K562 (cell line): ENCODE results near the gene GPR78. TPM values are rescaled to one million over a fixed set of nuclear protein-coding genes. Genes with fewer than 3 reads are reported as not detected.

Experiments
- ETS2 ChIP-seq: IDR thresholded peaks from 2 replicates; pipeline ENCODE4 v1.6.1; 2016; ENCODE audit warnings: borderline replicate concordance, missing genetic modification characterization, mild to moderate bottlenecking, moderate library complexity, missing compliant biosample characterization; ENCODE audit not compliant: poor library complexity, severe bottlenecking
- HSF4 ChIP-seq: fragments of 250-450 bp; sonication (Bioruptor Pico); IDR thresholded peaks from 2 replicates; pipeline ENCODE4 v2.1.2; 2022; ENCODE audit warnings: mild to moderate bottlenecking, moderate library complexity, borderline replicate concordance
- KLF10 ChIP-seq: fragments of 250-450 bp; sonication (Bioruptor Pico); IDR thresholded peaks from 2 replicates; pipeline ENCODE4 v1.6.1; 2021; ENCODE audit warnings: matching md5 sums
- SRSF9 ChIP-seq: fragments of 200-400 bp; formaldehyde crosslinking; IDR thresholded peaks from 2 replicates; pipeline ENCODE4 v1.6.1; 2017; ENCODE audit warnings: low read depth, low read length, borderline replicate concordance
- TBP ChIP-seq: optimal IDR thresholded peaks from 2 replicates; pipeline ENCODE3; 2011; ENCODE audit warnings: low read depth, low read length, improper control_type of control experiment
- TEAD4 ChIP-seq, 2 experiments: sonication (generic) in 1 of 2; formaldehyde crosslinking in 1 of 2; IDR thresholded peaks; 2 replicates each; pipeline versions ENCODE4 v1.6.1 to v1.8.0; 2012 to 2022; ENCODE audit warnings: borderline replicate concordance in 1 of 2, inconsistent platforms in 1 of 2, low read length in 1 of 2, mild to moderate bottlenecking in 1 of 2, missing genetic modification reagents in 1 of 2
- TRIM24 ChIP-seq, 2 experiments: fragments of 450-650 bp; IDR thresholded peaks; 2 replicates each; pipeline ENCODE4 v1.6.1; 2016
- polyA plus RNA-seq, 8 experiments: library from polyadenylated mRNA; depleted of rRNA in 4 of 8; stranded (reverse) in 5 of 8; unstranded in 3 of 8; fragments of >200 nt; fragmentation: Nextera tagmentation in 2 of 8; fragmentation: Illumina TruSeq in 1 of 8; extraction: Ambion mirVana in 2 of 8; extraction: Trizol in 1 of 8; gene quantifications; 2 replicates each; pipeline versions ENCODE4 v1.2.1 to v1.2.3, GENCODE V29; 2011 to 2014; ENCODE audit warnings: inconsistent platforms in 1 of 8, missing spikeins in 1 of 8
- total RNA-seq, 7 experiments: library from RNA; depleted of rRNA in 6 of 7; stranded (reverse); fragments of >200 nt in 6 of 7; fragmentation: Illumina TruSeq in 2 of 7; extraction: Trizol in 2 of 7; gene quantifications; 2 replicates each; pipeline versions ENCODE4 v1.2.1 to v1.2.3, GENCODE V29; 2011 to 2021; ENCODE audit warnings: low replicate concordance in 1 of 7
- TF ChIP-seq, protein P1 (sequence below), 2 experiments: fragments of 150-350 bp in 1 of 2; IDR thresholded peaks; 2 replicates each; pipeline ENCODE4 v1.6.1; 2012 to 2016; ENCODE audit warnings: low read depth in 2 of 2, low read length in 2 of 2, mild to moderate bottlenecking in 1 of 2, moderate library complexity in 1 of 2
- TF ChIP-seq, protein P2 (sequence below): fragments of 200-600 bp; sonication (generic); IDR thresholded peaks from one replicate; pipeline ENCODE4 v1.6.1; 2012; ENCODE audit warnings: mild to moderate bottlenecking, low read depth, low read length, inconsistent platforms
- TF ChIP-seq, protein P3 (sequence below): sonication (generic); formaldehyde crosslinking; IDR thresholded peaks from 2 replicates; pipeline ENCODE4 v1.5.0; 2020; ENCODE audit warnings: missing genetic modification reagents

GPR78 gene
- total and polyA plus RNA-seq, 9 of the 15 experiments (the other 6 are each of a cell fraction or from before 2014, with no cell fraction given): 0.04 to 0.13 (median 0.07) TPM; not detected in 4

DNA sequence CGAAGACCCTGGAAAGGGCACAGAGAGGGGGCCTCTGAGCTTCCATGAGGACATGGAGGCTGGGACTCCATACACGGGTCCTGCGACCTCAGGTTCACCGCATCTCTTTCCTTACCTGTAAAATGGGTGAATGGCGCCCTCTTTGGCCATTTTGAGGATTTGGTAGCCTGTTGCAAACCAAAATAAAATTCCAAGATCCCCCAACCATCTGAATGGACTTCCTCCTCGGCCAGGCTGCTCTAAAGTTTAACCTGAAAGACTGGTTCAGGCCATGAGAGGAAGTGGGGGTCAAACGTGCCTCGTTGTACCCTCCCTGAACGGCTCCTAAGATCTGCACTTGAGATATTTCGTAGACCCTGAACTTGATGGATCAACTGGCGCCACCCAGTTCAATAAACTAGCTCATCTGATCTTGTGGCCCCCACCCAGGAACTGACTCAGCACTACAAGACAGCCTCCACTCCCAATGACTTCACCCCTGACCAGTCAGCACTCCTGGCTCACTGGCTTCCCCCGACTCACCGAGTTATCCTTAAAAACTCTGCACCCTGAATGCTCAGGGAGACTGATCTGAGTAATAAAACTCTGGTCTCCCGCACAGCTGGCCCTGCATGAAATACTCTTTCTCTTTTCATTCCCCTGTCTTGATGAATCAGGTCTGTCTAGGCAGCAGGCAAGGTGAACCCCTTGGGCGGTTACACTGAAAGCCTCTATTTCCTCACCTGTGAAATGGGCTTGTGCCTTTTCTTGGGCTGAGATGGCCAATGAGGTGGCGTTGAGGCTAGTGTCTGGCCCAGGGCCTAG is 32.9 kb upstream of the GPR78 start (continued):
- TF ChIP-seq, protein P1, sequence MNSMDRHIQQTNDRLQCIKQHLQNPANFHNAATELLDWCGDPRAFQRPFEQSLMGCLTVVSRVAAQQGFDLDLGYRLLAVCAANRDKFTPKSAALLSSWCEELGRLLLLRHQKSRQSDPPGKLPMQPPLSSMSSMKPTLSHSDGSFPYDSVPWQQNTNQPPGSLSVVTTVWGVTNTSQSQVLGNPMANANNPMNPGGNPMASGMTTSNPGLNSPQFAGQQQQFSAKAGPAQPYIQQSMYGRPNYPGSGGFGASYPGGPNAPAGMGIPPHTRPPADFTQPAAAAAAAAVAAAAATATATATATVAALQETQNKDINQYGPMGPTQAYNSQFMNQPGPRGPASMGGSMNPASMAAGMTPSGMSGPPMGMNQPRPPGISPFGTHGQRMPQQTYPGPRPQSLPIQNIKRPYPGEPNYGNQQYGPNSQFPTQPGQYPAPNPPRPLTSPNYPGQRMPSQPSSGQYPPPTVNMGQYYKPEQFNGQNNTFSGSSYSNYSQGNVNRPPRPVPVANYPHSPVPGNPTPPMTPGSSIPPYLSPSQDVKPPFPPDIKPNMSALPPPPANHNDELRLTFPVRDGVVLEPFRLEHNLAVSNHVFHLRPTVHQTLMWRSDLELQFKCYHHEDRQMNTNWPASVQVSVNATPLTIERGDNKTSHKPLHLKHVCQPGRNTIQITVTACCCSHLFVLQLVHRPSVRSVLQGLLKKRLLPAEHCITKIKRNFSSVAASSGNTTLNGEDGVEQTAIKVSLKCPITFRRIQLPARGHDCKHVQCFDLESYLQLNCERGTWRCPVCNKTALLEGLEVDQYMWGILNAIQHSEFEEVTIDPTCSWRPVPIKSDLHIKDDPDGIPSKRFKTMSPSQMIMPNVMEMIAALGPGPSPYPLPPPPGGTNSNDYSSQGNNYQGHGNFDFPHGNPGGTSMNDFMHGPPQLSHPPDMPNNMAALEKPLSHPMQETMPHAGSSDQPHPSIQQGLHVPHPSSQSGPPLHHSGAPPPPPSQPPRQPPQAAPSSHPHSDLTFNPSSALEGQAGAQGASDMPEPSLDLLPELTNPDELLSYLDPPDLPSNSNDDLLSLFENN (IDR thresholded peaks at IDR 0.05; ENCODE audit: low read depth in 2 of 2, low read length in 2 of 2): no peak
- TF ChIP-seq TRIM24 (IDR thresholded peaks at IDR 0.05) (peak in 1 of 2 experiments; percentile 40; a peak in 1 of 4 replicates), TBP (no peak), TEAD4 (IDR thresholded peaks at IDR 0.05; ENCODE audit: low read length) (peak; percentile 33; the same call in 1 of the 2 replicates), TEAD4 (CRISPR knock-in tag; IDR thresholded peaks at IDR 0.05; ENCODE audit: borderline replicate concordance) (no peak), KLF10 (CRISPR knock-in tag) (no peak), SRSF9 (no peak), HSF4 (CRISPR knock-in tag) (no peak), ETS2 (no peak)
- TF ChIP-seq, protein P2, sequence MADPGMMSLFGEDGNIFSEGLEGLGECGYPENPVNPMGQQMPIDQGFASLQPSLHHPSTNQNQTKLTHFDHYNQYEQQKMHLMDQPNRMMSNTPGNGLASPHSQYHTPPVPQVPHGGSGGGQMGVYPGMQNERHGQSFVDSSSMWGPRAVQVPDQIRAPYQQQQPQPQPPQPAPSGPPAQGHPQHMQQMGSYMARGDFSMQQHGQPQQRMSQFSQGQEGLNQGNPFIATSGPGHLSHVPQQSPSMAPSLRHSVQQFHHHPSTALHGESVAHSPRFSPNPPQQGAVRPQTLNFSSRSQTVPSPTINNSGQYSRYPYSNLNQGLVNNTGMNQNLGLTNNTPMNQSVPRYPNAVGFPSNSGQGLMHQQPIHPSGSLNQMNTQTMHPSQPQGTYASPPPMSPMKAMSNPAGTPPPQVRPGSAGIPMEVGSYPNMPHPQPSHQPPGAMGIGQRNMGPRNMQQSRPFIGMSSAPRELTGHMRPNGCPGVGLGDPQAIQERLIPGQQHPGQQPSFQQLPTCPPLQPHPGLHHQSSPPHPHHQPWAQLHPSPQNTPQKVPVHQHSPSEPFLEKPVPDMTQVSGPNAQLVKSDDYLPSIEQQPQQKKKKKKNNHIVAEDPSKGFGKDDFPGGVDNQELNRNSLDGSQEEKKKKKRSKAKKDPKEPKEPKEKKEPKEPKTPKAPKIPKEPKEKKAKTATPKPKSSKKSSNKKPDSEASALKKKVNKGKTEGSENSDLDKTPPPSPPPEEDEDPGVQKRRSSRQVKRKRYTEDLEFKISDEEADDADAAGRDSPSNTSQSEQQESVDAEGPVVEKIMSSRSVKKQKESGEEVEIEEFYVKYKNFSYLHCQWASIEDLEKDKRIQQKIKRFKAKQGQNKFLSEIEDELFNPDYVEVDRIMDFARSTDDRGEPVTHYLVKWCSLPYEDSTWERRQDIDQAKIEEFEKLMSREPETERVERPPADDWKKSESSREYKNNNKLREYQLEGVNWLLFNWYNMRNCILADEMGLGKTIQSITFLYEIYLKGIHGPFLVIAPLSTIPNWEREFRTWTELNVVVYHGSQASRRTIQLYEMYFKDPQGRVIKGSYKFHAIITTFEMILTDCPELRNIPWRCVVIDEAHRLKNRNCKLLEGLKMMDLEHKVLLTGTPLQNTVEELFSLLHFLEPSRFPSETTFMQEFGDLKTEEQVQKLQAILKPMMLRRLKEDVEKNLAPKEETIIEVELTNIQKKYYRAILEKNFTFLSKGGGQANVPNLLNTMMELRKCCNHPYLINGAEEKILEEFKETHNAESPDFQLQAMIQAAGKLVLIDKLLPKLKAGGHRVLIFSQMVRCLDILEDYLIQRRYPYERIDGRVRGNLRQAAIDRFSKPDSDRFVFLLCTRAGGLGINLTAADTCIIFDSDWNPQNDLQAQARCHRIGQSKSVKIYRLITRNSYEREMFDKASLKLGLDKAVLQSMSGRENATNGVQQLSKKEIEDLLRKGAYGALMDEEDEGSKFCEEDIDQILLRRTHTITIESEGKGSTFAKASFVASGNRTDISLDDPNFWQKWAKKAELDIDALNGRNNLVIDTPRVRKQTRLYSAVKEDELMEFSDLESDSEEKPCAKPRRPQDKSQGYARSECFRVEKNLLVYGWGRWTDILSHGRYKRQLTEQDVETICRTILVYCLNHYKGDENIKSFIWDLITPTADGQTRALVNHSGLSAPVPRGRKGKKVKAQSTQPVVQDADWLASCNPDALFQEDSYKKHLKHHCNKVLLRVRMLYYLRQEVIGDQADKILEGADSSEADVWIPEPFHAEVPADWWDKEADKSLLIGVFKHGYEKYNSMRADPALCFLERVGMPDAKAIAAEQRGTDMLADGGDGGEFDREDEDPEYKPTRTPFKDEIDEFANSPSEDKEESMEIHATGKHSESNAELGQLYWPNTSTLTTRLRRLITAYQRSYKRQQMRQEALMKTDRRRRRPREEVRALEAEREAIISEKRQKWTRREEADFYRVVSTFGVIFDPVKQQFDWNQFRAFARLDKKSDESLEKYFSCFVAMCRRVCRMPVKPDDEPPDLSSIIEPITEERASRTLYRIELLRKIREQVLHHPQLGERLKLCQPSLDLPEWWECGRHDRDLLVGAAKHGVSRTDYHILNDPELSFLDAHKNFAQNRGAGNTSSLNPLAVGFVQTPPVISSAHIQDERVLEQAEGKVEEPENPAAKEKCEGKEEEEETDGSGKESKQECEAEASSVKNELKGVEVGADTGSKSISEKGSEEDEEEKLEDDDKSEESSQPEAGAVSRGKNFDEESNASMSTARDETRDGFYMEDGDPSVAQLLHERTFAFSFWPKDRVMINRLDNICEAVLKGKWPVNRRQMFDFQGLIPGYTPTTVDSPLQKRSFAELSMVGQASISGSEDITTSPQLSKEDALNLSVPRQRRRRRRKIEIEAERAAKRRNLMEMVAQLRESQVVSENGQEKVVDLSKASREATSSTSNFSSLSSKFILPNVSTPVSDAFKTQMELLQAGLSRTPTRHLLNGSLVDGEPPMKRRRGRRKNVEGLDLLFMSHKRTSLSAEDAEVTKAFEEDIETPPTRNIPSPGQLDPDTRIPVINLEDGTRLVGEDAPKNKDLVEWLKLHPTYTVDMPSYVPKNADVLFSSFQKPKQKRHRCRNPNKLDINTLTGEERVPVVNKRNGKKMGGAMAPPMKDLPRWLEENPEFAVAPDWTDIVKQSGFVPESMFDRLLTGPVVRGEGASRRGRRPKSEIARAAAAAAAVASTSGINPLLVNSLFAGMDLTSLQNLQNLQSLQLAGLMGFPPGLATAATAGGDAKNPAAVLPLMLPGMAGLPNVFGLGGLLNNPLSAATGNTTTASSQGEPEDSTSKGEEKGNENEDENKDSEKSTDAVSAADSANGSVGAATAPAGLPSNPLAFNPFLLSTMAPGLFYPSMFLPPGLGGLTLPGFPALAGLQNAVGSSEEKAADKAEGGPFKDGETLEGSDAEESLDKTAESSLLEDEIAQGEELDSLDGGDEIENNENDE: no peak
- TF ChIP-seq, protein P3, sequence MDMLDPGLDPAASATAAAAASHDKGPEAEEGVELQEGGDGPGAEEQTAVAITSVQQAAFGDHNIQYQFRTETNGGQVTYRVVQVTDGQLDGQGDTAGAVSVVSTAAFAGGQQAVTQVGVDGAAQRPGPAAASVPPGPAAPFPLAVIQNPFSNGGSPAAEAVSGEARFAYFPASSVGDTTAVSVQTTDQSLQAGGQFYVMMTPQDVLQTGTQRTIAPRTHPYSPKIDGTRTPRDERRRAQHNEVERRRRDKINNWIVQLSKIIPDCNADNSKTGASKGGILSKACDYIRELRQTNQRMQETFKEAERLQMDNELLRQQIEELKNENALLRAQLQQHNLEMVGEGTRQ (CRISPR knock-in tag): no peak
